Mammary epithelial cell (primary cell): ENCODE results near the gene BORCS5.

Source experiments
- CTCF ChIP-seq, 2 donors: IDR thresholded peaks in 1 of 2; conservative IDR thresholded peaks in 1 of 2; 2 replicates each; pipeline ENCODE4 v1.5.1; 2011 to 2012; ENCODE audit warnings: inconsistent platforms in 2 of 2, low read length in 2 of 2, mild to moderate bottlenecking in 2 of 2, control low read depth in 1 of 2, low read depth in 1 of 2; ENCODE audit not compliant: insufficient read depth in 1 of 2; ENCODE audit errors: extremely low read depth in 1 of 2
- EZH2 ChIP-seq: IDR thresholded peaks from 2 replicates; pipeline ENCODE4 v1.6.1; 2012; ENCODE audit warnings: low read length, inconsistent platforms, borderline replicate concordance

- TF ChIP-seq CTCF (conservative IDR thresholded peaks at IDR 0.05 in 1 of 2, IDR thresholded peaks at IDR 0.05 in 1 of 2; ENCODE audit: extremely low read depth in 1 of 2, insufficient read depth in 1 of 2, low read depth in 1 of 2, low read length in 2 of 2) = no peak
- TF ChIP-seq EZH2 = no peak
These were observed 82.8 kb downstream of the BORCS5 start for GRCh38 chr12:12439636-12440035.
